ENCODE data around the gene MOB2. TPM values are rescaled to one million over a fixed set of nuclear protein-coding genes. Genes with fewer than 3 reads are reported as not detected.

Gene MOB2
- total RNA-seq, 1 experiment from 2014 or later: 21.3 TPM

- no peak for DNase-seq (ENCODE audit: low read depth)
These were observed 17.6 kb upstream of the MOB2 start for GRCh38 chr11:1504138-1504537.

GRCh38 chr11:1503708-1504104 is 17.1 kb upstream of the MOB2 start:
- no peak for DNase-seq (ENCODE audit: low read depth)

GRCh38 chr11:1502954-1503707 is 16.6 kb upstream of the MOB2 start:
- no peak for DNase-seq (ENCODE audit: low read depth)

- no peak for DNase-seq (ENCODE audit: low read depth)
These were observed 15.8 kb upstream of the MOB2 start for GRCh38 chr11:1502168-1502953.

- no peak for DNase-seq (ENCODE audit: low read depth)
These were observed 15.0 kb upstream of the MOB2 start for GRCh38 chr11:1501421-1502167.

GRCh38 chr11:1500466-1501420 is 14.2 kb upstream of the MOB2 start:
- no peak for DNase-seq (ENCODE audit: low read depth)

GRCh38 chr11:1499899-1500298 is 13.3 kb upstream of the MOB2 start:
- no peak for DNase-seq (ENCODE audit: low read depth)

- no peak for DNase-seq (ENCODE audit: low read depth)
These were observed 12.8 kb upstream of the MOB2 start for GRCh38 chr11:1499261-1499890.

GRCh38 chr11:1498262-1498661 is 11.7 kb upstream of the MOB2 start:
- no peak for DNase-seq (ENCODE audit: low read depth)

GRCh38 chr11:1497600-1497999 is 11.0 kb upstream of the MOB2 start:
- DNase-seq (ENCODE audit: low read depth): no peak

- no peak for DNase-seq (ENCODE audit: low read depth)
These were observed 10.1 kb upstream of the MOB2 start for GRCh38 chr11:1496761-1497095.

GRCh38 chr11:1496091-1496760 is 9.6 kb upstream of the MOB2 start:
- no peak for DNase-seq (ENCODE audit: low read depth)

- no peak for DNase-seq (ENCODE audit: low read depth)
These were observed 8.1 kb upstream of the MOB2 start for GRCh38 chr11:1494650-1495049.

- DNase-seq (ENCODE audit: low read depth): no peak
These were observed 7.2 kb upstream of the MOB2 start for GRCh38 chr11:1493650-1494244.

GRCh38 chr11:1491379-1491778 is 4.8 kb upstream of the MOB2 start:
- no peak for DNase-seq (ENCODE audit: low read depth)

GRCh38 chr11:1490651-1491050 is 4.1 kb upstream of the MOB2 start:
- DNase-seq (ENCODE audit: low read depth): no peak

GRCh38 chr11:1488575-1489180 is 2.1 kb upstream of the MOB2 start:
- DNase-seq (ENCODE audit: low read depth): no peak

- DNase-seq (ENCODE audit: low read depth): no peak
These were observed 1.4 kb upstream of the MOB2 start for GRCh38 chr11:1487851-1488574.

Data from M059J (cell line).